ENCODE results near the gene TMEM244. TPM values are rescaled to one million over a fixed set of nuclear protein-coding genes. Genes with fewer than 3 reads are reported as not detected.

Gene TMEM244
- total and polyA plus RNA-seq, 9 of the 15 experiments (the other 6 are each of a cell fraction or from before 2014, with no cell fraction given), result not detected

DNA sequence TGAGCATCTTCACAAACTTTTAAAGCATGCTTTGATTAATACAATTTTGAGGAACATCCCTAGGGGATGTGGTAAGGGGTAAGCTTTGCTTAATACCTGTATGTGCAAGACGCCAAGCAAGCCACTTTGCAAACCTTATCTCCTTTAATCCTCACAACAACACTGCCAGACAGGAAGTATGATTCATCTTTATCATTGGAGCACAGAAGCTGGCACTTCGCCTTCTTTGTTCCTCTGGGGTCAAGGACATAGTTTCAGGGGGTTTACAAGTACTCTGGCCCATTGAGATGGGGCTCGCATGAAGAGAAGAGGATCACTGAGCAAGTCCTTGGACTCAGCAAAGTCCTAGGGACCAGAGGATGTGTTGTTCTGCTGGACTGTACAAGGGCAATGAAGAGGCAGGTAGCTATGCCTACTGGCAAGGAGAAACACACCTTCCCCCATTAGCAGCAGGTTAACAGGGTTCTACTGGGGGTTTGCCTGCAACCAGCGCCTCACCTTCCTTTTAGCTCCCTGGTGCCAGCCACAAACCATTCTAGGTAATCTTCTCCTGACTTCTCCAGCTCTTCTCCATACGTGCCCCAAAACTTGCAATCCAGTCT lies 8.8 kb downstream of the TMEM244 start (continued):
- TF ChIP-seq MTA3 (IDR thresholded peaks at IDR 0.05; ENCODE audit: borderline replicate concordance) (peak; percentile 85), POU5F1 (IDR thresholded peaks at IDR 0.05; ENCODE audit: borderline replicate concordance, low read depth, low read length, partially characterized antibody) (no peak), KLF16 (IDR thresholded peaks at IDR 0.05) (peak; percentile 82), CXXC5 (CRISPR knock-in tag; IDR thresholded peaks at IDR 0.05) (peak; percentile 53; the same call in 1 of the 2 replicates), PRDM10 (IDR thresholded peaks at IDR 0.05; ENCODE audit: partially characterized antibody) (peak; percentile 62), RCOR1 (IDR thresholded peaks at IDR 0.05; ENCODE audit: borderline replicate concordance in 1 of 2, low read depth in 2 of 2, low read length in 2 of 2) (peak; percentile 27 to 90; a peak in 3 of 4 replicates), ZNF75A (CRISPR knock-in tag; IDR thresholded peaks at IDR 0.05) (no peak), SUPT5H (IDR thresholded peaks at IDR 0.05) (no peak), ZFPM2 (CRISPR knock-in tag; IDR thresholded peaks at IDR 0.05) (no peak), ZNF280A (IDR thresholded peaks at IDR 0.05; ENCODE audit: low read depth, partially characterized antibody) (no peak), ZKSCAN8 (CRISPR knock-in tag; IDR thresholded peaks at IDR 0.05) (0 out of 2 replicates have a peak, but pooled peaks have one; percentile 48), PHTF2 (CRISPR knock-in tag; IDR thresholded peaks at IDR 0.05) (no peak), HDAC1 (IDR thresholded peaks at IDR 0.05) (peak in 1 of 2 experiments; percentile 64; a peak in 2 of 4 replicates), STAG1 (CRISPR knock-in tag; IDR thresholded peaks at IDR 0.05; ENCODE audit: borderline replicate concordance) (no peak), SP1 (CRISPR knock-in tag; IDR thresholded peaks at IDR 0.05) (no peak), MCM3 (IDR thresholded peaks at IDR 0.05) (no peak), CBFA2T3 (IDR thresholded peaks at IDR 0.05) (peak; percentile 96), POLR2H (tag; IDR thresholded peaks at IDR 0.05; ENCODE audit: low read depth) (no peak), TEAD1 (CRISPR knock-in tag; IDR thresholded peaks at IDR 0.05) (no peak), ZSCAN29 (IDR thresholded peaks at IDR 0.05) (no peak), ZBTB8A (IDR thresholded peaks at IDR 0.05; ENCODE audit: partially characterized antibody) (no peak), MAFF (IDR thresholded peaks at IDR 0.05; ENCODE audit: low read length) (no peak)
- TF ChIP-seq, protein P1, sequence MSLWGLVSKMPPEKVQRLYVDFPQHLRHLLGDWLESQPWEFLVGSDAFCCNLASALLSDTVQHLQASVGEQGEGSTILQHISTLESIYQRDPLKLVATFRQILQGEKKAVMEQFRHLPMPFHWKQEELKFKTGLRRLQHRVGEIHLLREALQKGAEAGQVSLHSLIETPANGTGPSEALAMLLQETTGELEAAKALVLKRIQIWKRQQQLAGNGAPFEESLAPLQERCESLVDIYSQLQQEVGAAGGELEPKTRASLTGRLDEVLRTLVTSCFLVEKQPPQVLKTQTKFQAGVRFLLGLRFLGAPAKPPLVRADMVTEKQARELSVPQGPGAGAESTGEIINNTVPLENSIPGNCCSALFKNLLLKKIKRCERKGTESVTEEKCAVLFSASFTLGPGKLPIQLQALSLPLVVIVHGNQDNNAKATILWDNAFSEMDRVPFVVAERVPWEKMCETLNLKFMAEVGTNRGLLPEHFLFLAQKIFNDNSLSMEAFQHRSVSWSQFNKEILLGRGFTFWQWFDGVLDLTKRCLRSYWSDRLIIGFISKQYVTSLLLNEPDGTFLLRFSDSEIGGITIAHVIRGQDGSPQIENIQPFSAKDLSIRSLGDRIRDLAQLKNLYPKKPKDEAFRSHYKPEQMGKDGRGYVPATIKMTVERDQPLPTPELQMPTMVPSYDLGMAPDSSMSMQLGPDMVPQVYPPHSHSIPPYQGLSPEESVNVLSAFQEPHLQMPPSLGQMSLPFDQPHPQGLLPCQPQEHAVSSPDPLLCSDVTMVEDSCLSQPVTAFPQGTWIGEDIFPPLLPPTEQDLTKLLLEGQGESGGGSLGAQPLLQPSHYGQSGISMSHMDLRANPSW (CRISPR knock-in tag; IDR thresholded peaks at IDR 0.05), result no peak; the same call in 1 of the 2 replicates

Measured in K562 (cell line).